ENCODE data around the gene KCNAB1.
"Not testable (repeated sequence)": the region's sequence is repeated elsewhere in the genome, so short reads cannot be mapped to it uniquely, and the experiment has no call there.

DNA sequence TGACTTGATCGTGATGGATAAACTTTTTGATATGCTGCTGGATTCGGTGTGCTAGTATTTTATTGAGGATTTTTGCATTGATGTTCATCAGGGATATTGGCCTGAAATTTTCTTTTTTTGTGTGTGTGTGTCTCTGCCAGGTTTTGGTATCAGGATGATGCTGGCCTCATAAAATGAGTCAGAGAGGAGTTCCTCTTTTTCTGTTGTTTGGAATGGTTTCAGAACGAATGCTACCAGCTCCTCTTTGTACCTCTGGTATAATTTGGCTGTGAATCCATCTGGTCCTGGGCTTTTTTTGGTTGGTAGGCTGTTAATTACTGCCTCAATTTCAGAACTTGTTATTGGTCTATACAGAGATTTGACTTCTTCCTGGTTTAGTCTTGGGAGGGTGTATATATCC is 76.8 kb downstream of the KCNAB1 start:
- TF ChIP-seq ELF4 (CRISPR knock-in tag; IDR thresholded peaks at IDR 0.05; ENCODE audit: low read depth); ZNF232 (CRISPR knock-in tag; IDR thresholded peaks at IDR 0.05); SP1 (CRISPR knock-in tag; conservative IDR thresholded peaks at IDR 0.05); ZNF263 (CRISPR knock-in tag; IDR thresholded peaks at IDR 0.05; ENCODE audit: low read depth); CREM (CRISPR knock-in tag; IDR thresholded peaks at IDR 0.05); ZBTB21 (CRISPR knock-in tag; IDR thresholded peaks at IDR 0.05; ENCODE audit: borderline replicate concordance); NFYB (CRISPR knock-in tag; conservative IDR thresholded peaks at IDR 0.05; ENCODE audit: low read depth): not testable (repeated sequence)
- TF ChIP-seq, protein P1, sequence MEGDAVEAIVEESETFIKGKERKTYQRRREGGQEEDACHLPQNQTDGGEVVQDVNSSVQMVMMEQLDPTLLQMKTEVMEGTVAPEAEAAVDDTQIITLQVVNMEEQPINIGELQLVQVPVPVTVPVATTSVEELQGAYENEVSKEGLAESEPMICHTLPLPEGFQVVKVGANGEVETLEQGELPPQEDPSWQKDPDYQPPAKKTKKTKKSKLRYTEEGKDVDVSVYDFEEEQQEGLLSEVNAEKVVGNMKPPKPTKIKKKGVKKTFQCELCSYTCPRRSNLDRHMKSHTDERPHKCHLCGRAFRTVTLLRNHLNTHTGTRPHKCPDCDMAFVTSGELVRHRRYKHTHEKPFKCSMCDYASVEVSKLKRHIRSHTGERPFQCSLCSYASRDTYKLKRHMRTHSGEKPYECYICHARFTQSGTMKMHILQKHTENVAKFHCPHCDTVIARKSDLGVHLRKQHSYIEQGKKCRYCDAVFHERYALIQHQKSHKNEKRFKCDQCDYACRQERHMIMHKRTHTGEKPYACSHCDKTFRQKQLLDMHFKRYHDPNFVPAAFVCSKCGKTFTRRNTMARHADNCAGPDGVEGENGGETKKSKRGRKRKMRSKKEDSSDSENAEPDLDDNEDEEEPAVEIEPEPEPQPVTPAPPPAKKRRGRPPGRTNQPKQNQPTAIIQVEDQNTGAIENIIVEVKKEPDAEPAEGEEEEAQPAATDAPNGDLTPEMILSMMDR (IDR thresholded peaks at IDR 0.05): not testable (repeated sequence)
- TF ChIP-seq, protein P2, sequence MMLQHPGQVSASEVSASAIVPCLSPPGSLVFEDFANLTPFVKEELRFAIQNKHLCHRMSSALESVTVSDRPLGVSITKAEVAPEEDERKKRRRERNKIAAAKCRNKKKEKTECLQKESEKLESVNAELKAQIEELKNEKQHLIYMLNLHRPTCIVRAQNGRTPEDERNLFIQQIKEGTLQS (CRISPR knock-in tag; conservative IDR thresholded peaks at IDR 0.05): not testable (repeated sequence)
- TF ChIP-seq, protein P3, sequence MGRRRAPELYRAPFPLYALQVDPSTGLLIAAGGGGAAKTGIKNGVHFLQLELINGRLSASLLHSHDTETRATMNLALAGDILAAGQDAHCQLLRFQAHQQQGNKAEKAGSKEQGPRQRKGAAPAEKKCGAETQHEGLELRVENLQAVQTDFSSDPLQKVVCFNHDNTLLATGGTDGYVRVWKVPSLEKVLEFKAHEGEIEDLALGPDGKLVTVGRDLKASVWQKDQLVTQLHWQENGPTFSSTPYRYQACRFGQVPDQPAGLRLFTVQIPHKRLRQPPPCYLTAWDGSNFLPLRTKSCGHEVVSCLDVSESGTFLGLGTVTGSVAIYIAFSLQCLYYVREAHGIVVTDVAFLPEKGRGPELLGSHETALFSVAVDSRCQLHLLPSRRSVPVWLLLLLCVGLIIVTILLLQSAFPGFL (CRISPR knock-in tag; IDR thresholded peaks at IDR 0.05; ENCODE audit: borderline replicate concordance): not testable (repeated sequence)

Measured in WTC11 (cell line).